GM23338 (cell line): ENCODE data around the gene MYO7B. TPM values are rescaled to one million over a fixed set of nuclear protein-coding genes. Genes with fewer than 3 reads are reported as not detected.

Experiments
- ATAC-seq: fragments of 200-7000 bp; cut with Tn5 transposase; 3 replicates; pipeline ENCODE4 v1.9.1; 2020
- DNase-seq: peaks from one replicate; pipeline ENCODE4 v3.0.0-alpha.2; 2015; ENCODE audit warnings: low spot score
- H2AFZ ChIP-seq: fragments of 200-600 bp; sonication (generic); 2 replicates; pipeline ENCODE4 v1.8.0; 2016; ENCODE audit warnings: antibody characterized with exemption, mild to moderate bottlenecking, moderate library complexity
- H3F3A ChIP-seq: fragments of 200-600 bp; sonication (generic); replicated peaks from 2 replicates; pipeline ENCODE4 v1.8.0; 2017; ENCODE audit warnings: antibody characterized with exemption, mixed run types, low read depth
- H3K27ac ChIP-seq: fragments of 200-600 bp; sonication (generic); 2 replicates; pipeline ENCODE4 v1.6.1; 2016; ENCODE audit warnings: low read depth
- H3K27me3 ChIP-seq: fragments of 200-600 bp; sonication (generic); 2 replicates; pipeline ENCODE4 v1.8.0; 2016; ENCODE audit warnings: mild to moderate bottlenecking, mixed run types, moderate library complexity; ENCODE audit not compliant: insufficient read depth
- H3K36me3 ChIP-seq: fragments of 200-600 bp; sonication (generic); 2 replicates; pipeline ENCODE4 v1.8.0; 2016; ENCODE audit warnings: mild to moderate bottlenecking; ENCODE audit not compliant: insufficient read depth
- H3K4me1 ChIP-seq: fragments of 200-600 bp; sonication (generic); 2 replicates; pipeline ENCODE4 v1.8.0; 2016; ENCODE audit warnings: mild to moderate bottlenecking, moderate library complexity; ENCODE audit not compliant: insufficient read depth
- H3K4me2 ChIP-seq: fragments of 200-600 bp; sonication (generic); 2 replicates; pipeline ENCODE4 v1.7.1; 2017; ENCODE audit warnings: mixed run types
- H3K4me3 ChIP-seq: fragments of 200-600 bp; sonication (generic); 2 replicates; pipeline ENCODE4 v1.6.1; 2016; ENCODE audit warnings: mixed run types
- H3K79me2 ChIP-seq: fragments of 200-600 bp; sonication (generic); replicated peaks from 2 replicates; pipeline ENCODE4 v1.8.0; 2017; ENCODE audit warnings: mild to moderate bottlenecking; ENCODE audit not compliant: insufficient read depth
- H3K9me2 ChIP-seq: fragments of 200-600 bp; sonication (generic); 2 replicates; pipeline ENCODE4 v1.8.0; 2017; ENCODE audit not compliant: insufficient read depth
- H4K20me1 ChIP-seq: fragments of 200-600 bp; sonication (generic); replicated peaks from 2 replicates; pipeline ENCODE4 v1.8.0; 2017; ENCODE audit warnings: mild to moderate bottlenecking; ENCODE audit not compliant: insufficient read depth
- H3K27ac Mint-ChIP-seq: 2 replicates; pipeline ENCODE4 v1.8.0; 2020; ENCODE audit warnings: inconsistent platforms, mild to moderate bottlenecking, moderate library complexity, mixed read lengths
- H3K27me3 Mint-ChIP-seq: 3 replicates; pipeline ENCODE4 v1.8.0; 2022; ENCODE audit warnings: low read depth, mild to moderate bottlenecking, moderate library complexity, mixed read lengths, inconsistent platforms; ENCODE audit not compliant: insufficient read depth, poor library complexity
- H3K36me3 Mint-ChIP-seq: 3 replicates; pipeline ENCODE4 v1.8.0; 2021; ENCODE audit warnings: low read depth, mild to moderate bottlenecking, inconsistent platforms, moderate library complexity, mixed read lengths
- H3K4me1 Mint-ChIP-seq: 3 replicates; pipeline ENCODE4 v1.8.0; 2020; ENCODE audit warnings: mild to moderate bottlenecking, inconsistent platforms, mixed read lengths
- H3K4me3 Mint-ChIP-seq: 3 replicates; pipeline ENCODE4 v1.8.0; 2021; ENCODE audit warnings: moderate library complexity, mild to moderate bottlenecking, inconsistent platforms, mixed read lengths
- H3K9me3 Mint-ChIP-seq: 3 replicates; pipeline ENCODE4 v1.8.0; 2020; ENCODE audit warnings: moderate library complexity, mild to moderate bottlenecking, inconsistent platforms, mixed read lengths
- CREB1 ChIP-seq: fragments of 250-450 bp; sonication (Bioruptor Pico); IDR thresholded peaks from 2 replicates; pipeline ENCODE4 v1.5.0; 2020; ENCODE audit warnings: low read depth, mild to moderate bottlenecking, moderate library complexity
- CTCF ChIP-seq, 2 experiments: fragments of 200-600 bp in 1 of 2; sonication (generic) in 1 of 2; conservative IDR thresholded peaks; 2 replicates each; pipeline versions ENCODE4 v1.5.1 to v1.6.1; 2016 to 2017; ENCODE audit warnings: antibody characterized with exemption in 2 of 2, low read depth in 2 of 2, mild to moderate bottlenecking in 2 of 2, moderate library complexity in 1 of 2
- ETS1 ChIP-seq: IDR thresholded peaks from 2 replicates; pipeline ENCODE4 v1.6.1; 2016; ENCODE audit warnings: antibody characterized with exemption
- EZH2 ChIP-seq: fragments of 200-600 bp; sonication (generic); IDR thresholded peaks from one replicate; pipeline ENCODE4 v1.8.0; 2017; ENCODE audit warnings: antibody characterized with exemption, mild to moderate bottlenecking, low read depth; ENCODE audit not compliant: unreplicated experiment
- EZH2phosphoT487 ChIP-seq: fragments of 200-600 bp; sonication (generic); IDR thresholded peaks from one replicate; pipeline ENCODE4 v1.8.1; 2018; ENCODE audit warnings: antibody characterized with exemption; ENCODE audit not compliant: unreplicated experiment
- JUNB ChIP-seq: IDR thresholded peaks from one replicate; pipeline ENCODE4 v1.6.1; 2016; ENCODE audit warnings: antibody characterized with exemption; ENCODE audit not compliant: unreplicated experiment
- NANOG ChIP-seq: IDR thresholded peaks from 2 replicates; pipeline ENCODE4 v1.6.1; 2016; ENCODE audit warnings: antibody characterized with exemption, borderline replicate concordance
- POLR2AphosphoS5 ChIP-seq: IDR thresholded peaks from 2 replicates; pipeline ENCODE4 v1.6.1; 2016; ENCODE audit warnings: antibody characterized with exemption, low read depth
- REST ChIP-seq: IDR thresholded peaks from one replicate; pipeline ENCODE4 v1.6.1; 2018; ENCODE audit warnings: antibody characterized with exemption; ENCODE audit not compliant: unreplicated experiment
- STAT1 ChIP-seq: IDR thresholded peaks from one replicate; pipeline ENCODE4 v1.6.1; 2016; ENCODE audit warnings: antibody characterized with exemption; ENCODE audit not compliant: unreplicated experiment
- ZNF114 ChIP-seq: fragments of 250-450 bp; sonication (Bioruptor Pico); IDR thresholded peaks from 2 replicates; pipeline ENCODE4 v1.5.0; 2020; ENCODE audit warnings: mild to moderate bottlenecking, moderate library complexity
- ZNF331 ChIP-seq: fragments of 250-450 bp; sonication (Bioruptor Pico); IDR thresholded peaks from 2 replicates; pipeline ENCODE4 v1.5.0; 2020; ENCODE audit warnings: low read depth, mild to moderate bottlenecking, moderate library complexity
- polyA plus RNA-seq: library from polyadenylated mRNA; unstranded; fragments of >200 nt; fragmentation: Nextera tagmentation; extraction: Ambion mirVana; gene quantifications from 2 replicates; pipeline ENCODE4 v1.2.1, GENCODE V29; 2016
- total RNA-seq: library from RNA; depleted of rRNA; stranded (reverse); fragments of >200 nt; shearing (Covaris generic); gene quantifications from 2 replicates; pipeline ENCODE4 v1.2.3, GENCODE V29; 2014

Gene MYO7B
- total and polyA plus RNA-seq, 2 experiments from 2014 or later: not detected

GRCh38 chr2:127654838-127655175, 119.3 kb downstream of the MYO7B start:
- no peaks in the 10 kb centered on the region for H3K27me3 ChIP-seq
- no peak overlapping the region for H3K27ac ChIP-seq
- no peaks in the 10 kb centered on the region for H3K79me2 ChIP-seq
- ATAC-seq: no peak
- Mint-ChIP-seq H3K9me3 (no peaks in the 10 kb centered on the region), H3K27me3 (peaks cover 21% of the 10 kb centered on the region), H3K36me3 (no peaks in the 10 kb centered on the region; the same call in 2 of the 3 replicates), H3K27ac (no peak overlapping the region), H3K4me3 (no peak overlapping the region), H3K4me1 (peaks cover 6% of the 10 kb centered on the region; the same call in 2 of the 3 replicates)
- H3K4me1 ChIP-seq: no peaks in the 10 kb centered on the region
- H3K4me2 ChIP-seq: no peak overlapping the region
- TF ChIP-seq REST (no peak), EZH2 (no peak), ETS1 (no peak), ZNF114 (CRISPR knock-in tag) (no peak), POLR2AphosphoS5 (no peak), CREB1 (no peak), NANOG (no peak), EZH2phosphoT487 (no peak), JUNB (no peak), CTCF (conservative IDR thresholded peaks at IDR 0.05; ENCODE audit: low read depth in 2 of 2) (no peak), ZNF331 (CRISPR knock-in tag) (no peak), STAT1 (no peak)
- H3K9me2 ChIP-seq: no peaks in the 10 kb centered on the region
- H3F3A ChIP-seq: no peaks in the 10 kb centered on the region
- DNase-seq: no peak
- no peaks in the 10 kb centered on the region for H3K36me3 ChIP-seq
- H3K4me3 ChIP-seq: no peak overlapping the region
- H2AFZ ChIP-seq: no peak overlapping the region
- H4K20me1 ChIP-seq: no peaks in the 10 kb centered on the region; the same call in 1 of the 2 replicates
